ENCODE results near the gene CARMIL1. TPM values are rescaled to one million over a fixed set of nuclear protein-coding genes. Genes with fewer than 3 reads are reported as not detected.

The CARMIL1 gene
- total and polyA plus RNA-seq, 10 donors: 3.7 to 34.8 (median 9.3) TPM

GRCh38 chr6:25322692-25323091, 43.5 kb downstream of the CARMIL1 start:
- Histone ChIP-seq H3K4me1 (peaks cover 0 to 4% (median 0%) of the 10 kb centered on the region in 6 donors), H3K36me3 (no peaks in the 10 kb centered on the region), H3K4me3 (no peak overlapping the region), H3K9me3 (no peaks in the 10 kb centered on the region), H3K27ac (no peak overlapping the region), H3K27me3 (replicated peaks in 1 of 7) (no peaks in the 10 kb centered on the region)
- no peak for DNase-seq
- TF ChIP-seq CTCF (IDR thresholded peaks at IDR 0.05 in 8 of 11, conservative IDR thresholded peaks at IDR 0.05 in 3 of 11) (no peak), POLR2A (IDR thresholded peaks at IDR 0.05) (no peak), POLR2AphosphoS5 (IDR thresholded peaks at IDR 0.05) (no peak)
- WGBS, 5 donors: 89 to 100% (median 96%) methylated on average over 2 of the region's 2 CpGs
- intact Hi-C loops (cut with DNase I; ENCODE audit: low total_unique reads): no loop called here

- 63 to 100% (median 83%) methylated on average over 1 of the region's 1 CpG for WGBS, 5 donors
- no peak for DNase-seq
- no peak overlapping the region for H3K4me3 ChIP-seq
- H3K27ac ChIP-seq: no peak overlapping the region
- no peaks in the 10 kb centered on the region for H3K9me3 ChIP-seq
- TF ChIP-seq POLR2AphosphoS5 (IDR thresholded peaks at IDR 0.05): no peak
- TF ChIP-seq CTCF (IDR thresholded peaks at IDR 0.05 in 8 of 11, conservative IDR thresholded peaks at IDR 0.05 in 3 of 11): no peak
- no peak for TF ChIP-seq POLR2A (IDR thresholded peaks at IDR 0.05)
- no peaks in the 10 kb centered on the region for H3K36me3 ChIP-seq
- H3K4me1 ChIP-seq: peaks cover 0 to 11% (median 0%) of the 10 kb centered on the region in 6 donors
- H3K27me3 ChIP-seq (replicated peaks in 1 of 7): no peaks in the 10 kb centered on the region
- intact Hi-C loops (cut with DNase I; ENCODE audit: low total_unique reads): no loop called here
Observed at GRCh38 chr6:25324066-25324762, 45.0 kb downstream of the CARMIL1 start.

GRCh38 chr6:25326126-25326525, 47.0 kb downstream of the CARMIL1 start:
- 81 to 95% (median 91%) methylated on average over 4 of the region's 4 CpGs for WGBS, 5 donors
- Histone ChIP-seq H3K36me3 (no peaks in the 10 kb centered on the region), H3K4me1 (peaks cover 0 to 20% (median 2%) of the 10 kb centered on the region in 6 donors), H3K4me3 (no peak overlapping the region), H3K9me3 (no peaks in the 10 kb centered on the region), H3K27me3 (replicated peaks in 1 of 7) (no peaks in the 10 kb centered on the region), H3K27ac (no peak overlapping the region)
- TF ChIP-seq CTCF (IDR thresholded peaks at IDR 0.05 in 8 of 11, conservative IDR thresholded peaks at IDR 0.05 in 3 of 11): no peak
- TF ChIP-seq POLR2AphosphoS5 (IDR thresholded peaks at IDR 0.05): no peak
- TF ChIP-seq POLR2A (IDR thresholded peaks at IDR 0.05): no peak
- intact Hi-C loops (cut with DNase I; ENCODE audit: low total_unique reads): no loop called here
- no peak for DNase-seq

GRCh38 chr6:25326960-25327359, 47.8 kb downstream of the CARMIL1 start:
- H3K36me3 ChIP-seq: no peaks in the 10 kb centered on the region
- intact Hi-C loops (cut with DNase I; ENCODE audit: low total_unique reads): no loop called here
- no peak for DNase-seq
- TF ChIP-seq POLR2AphosphoS5 (IDR thresholded peaks at IDR 0.05): no peak
- TF ChIP-seq POLR2A (IDR thresholded peaks at IDR 0.05): no peak
- TF ChIP-seq CTCF (IDR thresholded peaks at IDR 0.05 in 8 of 11, conservative IDR thresholded peaks at IDR 0.05 in 3 of 11): no peak
- no peak overlapping the region for H3K4me3 ChIP-seq
- no peak overlapping the region for H3K27ac ChIP-seq
- 60 to 94% (median 84%) methylated on average over 4 of the region's 4 CpGs for whole genome bisulfite sequencing, 5 donors
- H3K9me3 ChIP-seq: no peaks in the 10 kb centered on the region
- H3K27me3 ChIP-seq (replicated peaks in 1 of 7): no peaks in the 10 kb centered on the region
- peaks cover 0 to 28% (median 8%) of the 10 kb centered on the region in 6 donors for H3K4me1 ChIP-seq

Measured in spleen (tissue), 11 donors.